Embryonic facial prominence (tissue), 1 donor: ENCODE measurements around the gene SMIM43.
"Not testable (repeated sequence)": the region's sequence is repeated elsewhere in the genome, so short reads cannot be mapped to it uniquely, and the experiment has no call there.

Experiments used
- DNase-seq: peaks from one replicate; pipeline ENCODE4 v3.0.0-alpha.2; 2016; ENCODE audit errors: extremely low spot score

The SMIM43 gene

DNA sequence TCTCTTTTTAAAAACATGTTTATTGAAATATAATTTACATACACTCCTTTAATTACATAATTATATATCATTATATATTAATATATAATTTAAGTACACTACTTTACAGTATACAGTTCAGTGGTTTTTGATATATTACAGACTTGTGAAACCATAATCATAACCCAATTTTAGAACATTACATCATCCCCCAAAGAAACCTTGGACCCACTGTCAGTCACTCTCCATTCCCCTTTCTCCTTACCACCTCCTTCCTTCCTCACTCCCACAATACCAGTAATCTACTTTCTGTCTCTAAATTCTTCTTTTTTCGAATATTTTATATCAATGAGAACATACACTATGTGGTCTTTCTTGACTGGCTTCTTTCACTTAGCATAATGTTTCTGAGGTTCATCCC, 18.2 kb upstream of the SMIM43 start:
- DNase-seq = no peak

GRCh38 chr4:121778991-121779628, 14.1 kb upstream of the SMIM43 start:
- DNase-seq = no peak

DNA sequence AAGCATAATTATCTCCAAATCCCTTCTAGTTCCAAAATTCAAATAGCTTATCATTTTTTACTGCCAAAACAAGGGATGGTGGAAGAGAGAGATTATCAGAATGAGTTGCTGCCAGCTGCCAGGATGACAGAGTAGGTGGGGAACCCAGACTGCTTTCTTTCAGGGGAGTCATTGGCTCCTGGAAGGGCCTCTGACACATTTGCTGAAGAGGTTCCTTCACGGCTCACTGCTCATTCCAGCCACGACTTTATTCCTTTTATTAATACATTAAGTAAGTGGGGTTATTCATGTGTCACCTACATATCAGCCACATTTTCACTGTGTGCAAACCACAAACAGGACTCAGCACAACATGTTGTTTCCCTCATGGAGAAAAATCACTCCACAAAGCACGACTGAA, 12.7 kb upstream of the SMIM43 start:
- no peak for DNase-seq

GRCh38 chr4:121776610-121777401, 11.8 kb upstream of the SMIM43 start:
- DNase-seq = no peak

- no peak for DNase-seq
Measured at GRCh38 chr4:121773883-121774282, 8.9 kb upstream of the SMIM43 start.

- DNase-seq = no peak
Measured at GRCh38 chr4:121771869-121772268, 6.9 kb upstream of the SMIM43 start.

DNA sequence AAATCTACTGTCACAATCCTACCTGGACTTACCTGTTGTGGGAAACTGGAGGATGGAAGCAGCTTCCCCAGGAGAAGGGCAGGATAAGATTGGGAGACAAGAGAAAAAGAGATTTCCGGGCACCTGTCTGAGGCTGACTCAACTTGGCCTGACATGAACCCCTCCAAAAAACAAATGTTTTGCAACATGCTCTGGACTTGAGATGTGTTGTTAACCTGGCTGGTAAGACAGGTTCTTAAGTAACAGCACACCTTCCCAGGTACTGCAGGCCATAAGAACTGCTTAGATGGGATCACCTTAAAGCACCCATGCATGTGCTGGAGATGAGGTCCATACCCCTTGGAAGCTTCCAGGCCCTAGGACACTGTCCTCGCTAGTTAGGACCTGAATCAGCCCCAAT, 4.4 kb upstream of the SMIM43 start:
- DNase-seq = no peak

GRCh38 chr4:121767166-121767565, 2.2 kb upstream of the SMIM43 start:
- no peak for DNase-seq

DNA sequence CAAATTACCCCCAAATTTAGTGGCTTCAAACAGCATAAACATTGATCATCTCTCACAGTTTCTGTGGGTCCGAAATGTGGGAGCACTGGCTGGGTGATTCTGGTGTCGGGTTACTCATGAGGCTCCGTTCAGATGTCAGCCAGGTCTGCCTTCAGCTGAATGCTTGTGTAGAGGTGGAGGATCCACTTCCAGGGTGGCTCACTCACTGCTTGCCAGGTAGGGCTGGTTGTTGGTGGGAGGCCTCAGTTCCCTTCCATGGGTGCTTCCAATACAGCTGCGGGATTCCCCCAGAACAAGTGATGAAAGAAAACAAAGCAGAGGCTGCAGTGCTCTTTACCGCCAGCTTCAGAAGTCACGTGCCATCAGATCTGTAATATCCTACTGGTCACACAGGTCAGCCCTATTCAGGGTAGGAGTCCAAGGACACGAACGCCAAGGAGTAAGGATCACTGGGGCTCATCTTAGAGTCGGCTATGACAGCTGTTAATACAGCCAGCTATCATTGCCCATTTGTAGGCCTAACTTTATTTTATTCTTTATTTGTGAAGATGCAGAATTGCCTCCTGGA, 1.1 kb upstream of the SMIM43 start:
- DNase-seq = no peak

DNA sequence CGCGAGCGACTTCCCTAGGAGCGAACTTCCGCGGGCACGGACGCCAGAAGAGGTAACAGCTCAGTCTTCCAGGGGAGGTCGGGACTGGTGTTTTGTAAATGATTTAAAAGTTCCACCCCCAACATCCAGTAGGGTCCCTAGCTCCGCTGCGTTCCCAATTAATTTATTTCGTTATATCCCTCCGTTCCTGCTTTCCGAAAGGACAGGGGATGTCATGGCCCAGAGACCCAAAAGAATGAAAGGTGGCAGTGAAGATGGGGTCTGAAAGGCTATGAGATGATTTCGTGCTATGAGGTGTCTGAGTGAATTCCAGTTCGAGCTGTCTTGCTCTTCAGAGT, 373 bp upstream of the SMIM43 start:
- DNase-seq = no peak

DNA sequence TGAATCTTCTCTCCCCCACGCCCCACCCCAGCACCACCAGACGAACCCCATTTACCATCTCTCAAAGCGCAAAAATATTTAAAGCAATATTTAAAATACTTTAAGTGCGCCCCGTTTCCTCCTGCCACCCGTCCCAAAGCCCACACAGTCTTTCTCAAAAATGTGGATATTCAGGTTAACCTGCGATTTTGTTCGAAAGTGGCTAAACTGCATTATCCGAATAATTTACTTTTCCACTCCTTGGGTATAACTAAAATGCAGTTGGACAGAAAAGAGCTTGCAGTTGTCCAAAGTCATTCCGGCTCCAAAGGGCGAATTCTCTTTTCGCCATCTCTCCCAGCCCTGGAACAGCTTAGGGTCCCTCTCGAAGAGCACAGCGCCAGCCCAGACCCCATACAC, 662 bp downstream of the SMIM43 start:
- no peak for DNase-seq

DNA sequence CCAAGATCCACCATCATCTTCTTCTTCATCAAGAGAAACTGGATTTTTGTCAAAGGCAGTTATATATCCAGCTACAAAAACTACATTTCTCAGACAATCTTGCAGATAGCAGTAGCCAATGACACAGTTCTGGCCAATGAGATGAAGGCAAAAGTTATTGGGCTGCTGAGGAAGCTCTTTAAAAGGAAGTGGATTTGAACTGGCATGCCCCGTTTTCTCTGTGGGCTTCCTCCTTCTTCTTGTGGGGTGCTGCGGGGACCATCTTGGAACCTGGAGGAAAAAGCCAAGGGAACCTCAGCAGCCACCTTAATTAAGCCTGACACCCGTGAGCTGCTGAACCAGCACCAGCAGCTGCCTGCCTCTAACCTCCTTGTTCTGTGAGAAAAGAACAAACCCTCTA, 4.8 kb downstream of the SMIM43 start:
- DNase-seq = no peak

DNA sequence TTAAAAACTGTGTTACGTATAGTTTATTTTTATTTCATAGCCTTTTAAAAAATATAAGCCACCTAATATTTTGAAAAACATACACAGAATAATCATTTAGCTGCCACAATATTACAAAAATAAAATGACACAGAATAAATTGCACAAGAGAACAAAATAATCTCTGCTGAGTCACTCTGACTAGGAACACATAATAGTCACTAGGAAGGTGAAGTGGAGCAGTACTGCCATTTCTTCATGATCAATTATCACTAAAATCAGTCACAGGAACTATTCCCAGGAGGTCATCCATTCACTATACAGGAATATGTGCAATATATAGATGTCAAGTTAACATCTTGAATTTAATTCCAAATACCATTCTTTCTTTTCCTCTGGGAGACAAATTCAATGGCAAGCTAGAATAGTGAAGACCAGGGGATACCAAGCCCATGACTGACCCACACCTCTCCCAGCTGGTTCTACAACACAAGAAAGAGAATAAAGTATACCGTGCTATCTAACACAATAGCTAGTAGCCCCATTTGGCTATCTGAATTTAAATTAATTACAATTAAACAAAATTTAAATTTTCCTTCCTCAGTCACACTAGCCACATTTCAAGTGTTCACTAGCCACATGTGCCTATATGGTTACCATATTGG, 5.9 kb downstream of the SMIM43 start:
- DNase-seq = no peak

DNA sequence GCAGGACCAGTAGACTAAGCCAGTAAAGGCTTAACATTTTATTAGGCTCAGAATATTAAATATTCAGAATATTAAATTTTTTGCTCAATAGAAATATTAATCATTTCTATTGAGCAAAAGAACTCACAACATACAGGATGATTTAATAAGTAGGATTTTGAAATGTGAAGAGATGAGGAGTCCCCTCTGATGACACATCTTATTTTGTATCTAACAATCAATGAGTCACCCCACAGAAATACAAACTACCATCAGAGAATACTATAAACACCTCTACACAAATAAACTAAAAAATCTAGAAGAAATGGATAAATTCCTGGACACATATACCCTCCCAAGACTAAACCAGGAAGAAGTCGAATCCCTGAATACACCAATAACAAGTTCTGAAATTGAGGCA, 12.8 kb downstream of the SMIM43 start:
- DNase-seq = not testable (repeated sequence)

- DNase-seq = no peak
Measured at GRCh38 chr4:121749225-121749624, 15.7 kb downstream of the SMIM43 start.

DNA sequence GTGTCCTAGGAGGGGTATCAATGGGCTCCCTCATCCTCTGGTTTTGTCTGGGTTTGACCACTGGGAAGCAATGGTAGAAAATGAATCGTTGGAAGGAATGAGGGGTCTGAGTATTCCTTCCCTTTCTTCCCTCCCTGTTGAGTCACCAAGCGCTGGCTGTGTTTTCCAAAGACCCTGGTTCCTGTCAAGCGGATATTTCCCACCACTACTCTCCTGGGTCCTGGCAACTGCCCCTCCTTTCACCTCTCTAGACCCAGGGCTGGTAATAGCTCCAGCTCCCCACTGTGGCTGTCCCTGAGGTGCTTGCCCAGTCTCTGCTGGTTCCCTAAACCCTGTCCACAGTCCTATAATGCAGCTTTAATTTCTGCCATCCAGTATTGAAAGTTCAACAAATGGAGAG, 22.2 kb downstream of the SMIM43 start:
- DNase-seq = no peak

GRCh38 chr4:121741751-121742150, 23.2 kb downstream of the SMIM43 start:
- no peak for DNase-seq

DNA sequence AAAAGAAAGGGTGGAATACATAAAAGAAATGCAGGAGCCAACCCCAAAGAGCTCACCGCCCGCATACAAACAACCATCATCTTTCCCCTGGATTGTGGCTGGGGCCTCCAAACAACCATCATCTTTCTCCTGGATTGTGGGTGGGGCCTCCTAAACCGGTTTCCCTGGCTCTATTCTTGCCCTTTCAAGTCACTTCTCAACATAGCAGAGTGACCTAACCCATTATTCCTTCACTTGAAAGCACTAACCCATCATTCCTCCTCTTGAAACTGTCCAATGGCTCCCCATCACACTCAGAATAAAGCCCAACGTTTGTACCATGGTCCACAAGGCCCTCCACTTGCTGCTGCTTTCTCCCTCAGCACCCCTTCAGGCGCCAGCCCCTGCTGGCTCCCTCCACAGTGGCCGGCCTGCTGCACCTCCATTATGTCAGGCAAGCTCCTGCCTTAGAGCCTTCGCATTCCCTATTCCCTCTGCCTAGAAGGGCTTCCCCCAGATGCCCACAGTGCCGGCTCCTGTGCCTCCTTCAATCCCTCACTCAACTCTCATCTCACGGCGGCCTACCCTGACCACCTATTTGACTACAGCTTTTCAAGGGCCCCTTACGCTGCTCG, 24.1 kb downstream of the SMIM43 start:
- no peak for DNase-seq

- no peak for DNase-seq
Measured at GRCh38 chr4:121739575-121739974, 25.4 kb downstream of the SMIM43 start.

DNA sequence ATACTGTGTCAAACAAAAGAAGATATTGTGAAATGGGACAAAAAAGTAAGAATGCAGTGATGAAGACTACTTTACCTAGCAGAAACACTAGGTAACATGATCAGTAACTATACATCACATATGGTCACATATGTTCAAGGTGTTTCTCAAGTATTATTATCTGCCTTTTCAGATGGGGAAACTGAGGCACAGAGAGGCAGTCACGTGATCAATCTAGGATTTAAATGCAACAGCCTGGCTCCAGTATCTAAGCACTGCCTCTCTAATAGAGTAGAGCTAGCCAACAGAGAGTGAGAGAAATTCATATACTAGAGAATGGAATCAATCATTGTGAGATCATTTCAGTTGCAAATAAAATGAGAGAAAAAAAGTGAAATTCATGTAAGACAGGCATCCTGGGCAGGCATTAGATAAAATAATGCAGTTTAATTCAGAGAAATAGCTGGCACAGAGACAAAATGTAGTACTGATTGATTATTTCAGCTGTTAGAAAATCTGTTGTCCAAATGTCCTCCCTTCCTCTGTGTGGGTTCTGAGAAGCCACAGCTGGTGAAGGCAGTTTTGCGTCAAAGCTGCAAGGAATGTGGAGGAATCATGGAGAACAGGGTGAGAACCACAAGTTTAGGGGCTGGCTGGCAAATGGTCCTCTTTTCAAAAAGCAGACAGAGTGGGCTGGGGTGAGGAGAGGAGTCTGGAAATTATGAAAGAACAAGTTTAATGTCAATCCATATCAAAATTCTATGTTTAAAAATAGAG, 26.0 kb downstream of the SMIM43 start:
- peak; percentile 11 for DNase-seq

- DNase-seq = no peak
Measured at GRCh38 chr4:121737846-121738554, 27.0 kb downstream of the SMIM43 start.
